Activated naive CD4-positive, alpha-beta T cell treated with anti-CD3 and anti-CD28 coated beads, Interleukin-2, amount 50 U/mL, for 72 hours (primary cell): ENCODE data around the gene CFAP107. TPM values are rescaled to one million over a fixed set of nuclear protein-coding genes. Genes with fewer than 3 reads are reported as not detected.

Experiments
- ATAC-seq, 2 donors: fragments of 150-1000 bp; cut with Tn5 transposase; 2 replicates each; pipeline ENCODE4 v1.10.0; 2021; ENCODE audit warnings: mild to moderate bottlenecking in 2 of 2, moderate library complexity in 2 of 2
- DNase-seq, 2 donors: peaks; one replicate each; pipeline ENCODE4 v3.0.0; 2021 to 2022; ENCODE audit warnings: low spot score in 2 of 2
- H3K27ac Mint-ChIP-seq, 2 donors: one replicate each; pipeline ENCODE4 v1.8.0; 2022; ENCODE audit warnings: mild to moderate bottlenecking in 2 of 2, mixed read lengths in 2 of 2
- H3K36me3 Mint-ChIP-seq, 2 donors: one replicate each; pipeline ENCODE4 v1.8.0; 2022; ENCODE audit warnings: mixed read lengths in 2 of 2
- H3K9me3 Mint-ChIP-seq, 2 donors: one replicate each; pipeline ENCODE4 v1.8.0; 2022; ENCODE audit warnings: mixed read lengths in 2 of 2
- total RNA-seq, 2 donors: library from RNA; stranded (reverse); gene quantifications; one replicate each; pipeline ENCODE4 v1.2.3, GENCODE V29; 2022

CFAP107 gene
- total RNA-seq, 2 donors from 2014 or later, result not detected

- DNase-seq (no peak), ATAC-seq (no peak)
- Mint-ChIP-seq H3K36me3 (peaks cover 4% of the 10 kb centered on the region in 2 donors), H3K9me3 (peaks cover 4% of the 10 kb centered on the region in 2 donors), H3K27ac (peak overlapping the region in 1 of 2 donors; percentile 83)
Measured at GRCh38 chr1:12809933-12810332, 63.9 kb downstream of the CFAP107 start.

- ATAC-seq (no peak), DNase-seq (no peak)
- Mint-ChIP-seq H3K36me3 (no peaks in the 10 kb centered on the region), H3K27ac (no peak overlapping the region), H3K9me3 (no peaks in the 10 kb centered on the region)
Measured at GRCh38 chr1:12810691-12811408, 64.8 kb downstream of the CFAP107 start.

GRCh38 chr1:12811409-12811784 lies 65.4 kb downstream of the CFAP107 start:
- Mint-ChIP-seq H3K9me3 (no peaks in the 10 kb centered on the region), H3K36me3 (no peaks in the 10 kb centered on the region), H3K27ac (peak overlapping the region in 1 of 2 donors; percentile 57)
- ATAC-seq (no peak), DNase-seq (no peak)

Other genes with a start within 250 kb of the CFAP107 start
- 10 to 100 TPM; 85.2 to 93.9 TPM for gene DHRS3, start 128.0 kb upstream of the CFAP107 start, total RNA-seq
- gene AADACL4, start 102.1 kb upstream of the CFAP107 start, total RNA-seq, result not detected
- not detected for gene AADACL3, start 30.1 kb upstream of the CFAP107 start, total RNA-seq
- not detected for gene PRAMEF12, start 27.5 kb downstream of the CFAP107 start, total RNA-seq
- gene PRAMEF1, start 45.2 kb downstream of the CFAP107 start, total RNA-seq, result not detected
- gene PRAMEF11, start 85.2 kb downstream of the CFAP107 start, total RNA-seq, result not detected
- not detected for gene HNRNPCL1, start 102.5 kb downstream of the CFAP107 start, total RNA-seq
- not detected for gene PRAMEF2, start 110.9 kb downstream of the CFAP107 start, total RNA-seq
- not detected for gene PRAMEF4, start 140.0 kb downstream of the CFAP107 start, total RNA-seq
- not detected for gene PRAMEF10, start 152.1 kb downstream of the CFAP107 start, total RNA-seq
- gene PRAMEF7, start 170.4 kb downstream of the CFAP107 start, total RNA-seq, result not detected
- not detected for gene PRAMEF6, start 201.4 kb downstream of the CFAP107 start, total RNA-seq